ENCODE data around the gene LRG1.

Gene LRG1

GRCh38 chr19:4488496-4488895 lies 51.3 kb downstream of the LRG1 start:
- WGBS, 2 experiments (ENCODE audit: insufficient coverage in 2 of 2) = 95 to 96% methylated on average over 27 to 29 of the region's 29 CpGs
- Histone ChIP-seq H3K4me3 (ENCODE audit: extremely low read depth, insufficient read depth, low read length, poor library complexity, severe bottlenecking) (no peak overlapping the region), H3K4me1 (ENCODE audit: control insufficient read depth, insufficient read depth, low read length, poor library complexity, severe bottlenecking) (no peaks in the 10 kb centered on the region)

GRCh38 chr19:4487572-4487971 lies 52.3 kb downstream of the LRG1 start:
- no peaks in the 10 kb centered on the region for H3K4me1 ChIP-seq (ENCODE audit: control insufficient read depth, insufficient read depth, low read length, poor library complexity, severe bottlenecking)
- no peaks in the 10 kb centered on the region for H3K9me3 ChIP-seq (ENCODE audit: control insufficient read depth, low read length)
- WGBS, 2 experiments (ENCODE audit: insufficient coverage in 2 of 2) = 87 to 92% methylated on average over 8 of the region's 11 CpGs
- no peak overlapping the region for H3K4me3 ChIP-seq (ENCODE audit: extremely low read depth, insufficient read depth, low read length, poor library complexity, severe bottlenecking)
- H3K36me3 ChIP-seq (ENCODE audit: control insufficient read depth, insufficient read depth, low read length) = peaks cover 79% of the 10 kb centered on the region
- no peak overlapping the region for H3K27ac ChIP-seq (ENCODE audit: low read depth, low read length, severe bottlenecking)

More at GRCh38 chr19:4488496-4488895, 51.3 kb downstream of the LRG1 start:
- H3K27ac ChIP-seq (ENCODE audit: low read depth, low read length, severe bottlenecking) = no peak overlapping the region
- H3K36me3 ChIP-seq (ENCODE audit: control insufficient read depth, insufficient read depth, low read length) = peaks cover 77% of the 10 kb centered on the region
- H3K9me3 ChIP-seq (ENCODE audit: control insufficient read depth, low read length) = no peaks in the 10 kb centered on the region
